ENCODE results near the gene ANGPTL2.

DNA sequence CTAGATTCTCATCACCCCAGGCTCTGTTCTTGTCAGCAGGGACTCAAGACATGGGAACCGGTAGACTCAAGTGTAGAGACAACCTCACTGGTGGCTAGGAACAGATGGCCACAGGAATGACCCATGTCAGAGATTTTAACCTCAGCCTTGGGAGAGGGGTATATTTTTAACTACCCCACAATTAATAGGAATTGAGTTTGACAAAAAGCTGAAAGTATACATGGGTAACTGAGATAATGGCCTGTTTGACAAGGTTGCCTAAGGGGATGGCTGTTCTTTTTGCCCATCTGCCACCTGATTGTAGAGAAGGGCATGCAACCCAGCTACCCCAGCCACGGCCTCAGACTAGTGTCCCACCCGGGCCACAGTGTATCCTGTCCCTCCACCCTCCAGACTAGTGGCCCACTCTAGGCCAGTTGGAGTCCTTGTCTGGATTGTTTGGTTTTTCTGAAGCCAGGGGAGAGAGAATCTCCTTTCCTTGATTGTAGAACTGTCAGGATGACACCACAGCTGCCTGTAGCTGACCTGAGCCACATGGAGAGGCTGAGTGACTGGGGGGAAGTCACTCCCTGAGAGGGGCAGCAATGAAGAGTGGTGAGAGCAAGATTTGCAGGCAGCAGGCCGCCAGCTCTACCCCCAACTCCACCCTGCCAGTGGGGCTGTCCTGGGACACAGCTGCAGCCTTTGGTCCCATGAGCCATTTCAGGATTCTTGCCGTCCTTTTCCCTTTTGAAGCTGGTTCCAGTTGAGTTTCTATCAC lies 14.6 kb upstream of the ANGPTL2 start:
- TF ChIP-seq POLR2A (IDR thresholded peaks at IDR 0.05) = no peak
- TF ChIP-seq, protein P1, sequence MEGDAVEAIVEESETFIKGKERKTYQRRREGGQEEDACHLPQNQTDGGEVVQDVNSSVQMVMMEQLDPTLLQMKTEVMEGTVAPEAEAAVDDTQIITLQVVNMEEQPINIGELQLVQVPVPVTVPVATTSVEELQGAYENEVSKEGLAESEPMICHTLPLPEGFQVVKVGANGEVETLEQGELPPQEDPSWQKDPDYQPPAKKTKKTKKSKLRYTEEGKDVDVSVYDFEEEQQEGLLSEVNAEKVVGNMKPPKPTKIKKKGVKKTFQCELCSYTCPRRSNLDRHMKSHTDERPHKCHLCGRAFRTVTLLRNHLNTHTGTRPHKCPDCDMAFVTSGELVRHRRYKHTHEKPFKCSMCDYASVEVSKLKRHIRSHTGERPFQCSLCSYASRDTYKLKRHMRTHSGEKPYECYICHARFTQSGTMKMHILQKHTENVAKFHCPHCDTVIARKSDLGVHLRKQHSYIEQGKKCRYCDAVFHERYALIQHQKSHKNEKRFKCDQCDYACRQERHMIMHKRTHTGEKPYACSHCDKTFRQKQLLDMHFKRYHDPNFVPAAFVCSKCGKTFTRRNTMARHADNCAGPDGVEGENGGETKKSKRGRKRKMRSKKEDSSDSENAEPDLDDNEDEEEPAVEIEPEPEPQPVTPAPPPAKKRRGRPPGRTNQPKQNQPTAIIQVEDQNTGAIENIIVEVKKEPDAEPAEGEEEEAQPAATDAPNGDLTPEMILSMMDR (IDR thresholded peaks at IDR 0.05) = no peak
